Measurements from ENCODE around the gene DDA1. TPM values are rescaled to one million over a fixed set of nuclear protein-coding genes. Genes with fewer than 3 reads are reported as not detected.

DDA1 gene
- total and polyA plus RNA-seq, 9 of the 15 experiments (the other 6 are each of a cell fraction or from before 2014, with no cell fraction given) = 1.4 to 83.8 (median 33.8) TPM

- no peak for TF ChIP-seq RREB1 (CRISPR knock-in tag; IDR thresholded peaks at IDR 0.05)
- TF ChIP-seq ELF4 (CRISPR knock-in tag; IDR thresholded peaks at IDR 0.05) = no peak
- TF ChIP-seq, protein P1, sequence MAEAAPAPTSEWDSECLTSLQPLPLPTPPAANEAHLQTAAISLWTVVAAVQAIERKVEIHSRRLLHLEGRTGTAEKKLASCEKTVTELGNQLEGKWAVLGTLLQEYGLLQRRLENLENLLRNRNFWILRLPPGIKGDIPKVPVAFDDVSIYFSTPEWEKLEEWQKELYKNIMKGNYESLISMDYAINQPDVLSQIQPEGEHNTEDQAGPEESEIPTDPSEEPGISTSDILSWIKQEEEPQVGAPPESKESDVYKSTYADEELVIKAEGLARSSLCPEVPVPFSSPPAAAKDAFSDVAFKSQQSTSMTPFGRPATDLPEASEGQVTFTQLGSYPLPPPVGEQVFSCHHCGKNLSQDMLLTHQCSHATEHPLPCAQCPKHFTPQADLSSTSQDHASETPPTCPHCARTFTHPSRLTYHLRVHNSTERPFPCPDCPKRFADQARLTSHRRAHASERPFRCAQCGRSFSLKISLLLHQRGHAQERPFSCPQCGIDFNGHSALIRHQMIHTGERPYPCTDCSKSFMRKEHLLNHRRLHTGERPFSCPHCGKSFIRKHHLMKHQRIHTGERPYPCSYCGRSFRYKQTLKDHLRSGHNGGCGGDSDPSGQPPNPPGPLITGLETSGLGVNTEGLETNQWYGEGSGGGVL (CRISPR knock-in tag; IDR thresholded peaks at IDR 0.05) = no peak
- no peak for TF ChIP-seq E2F5 (CRISPR knock-in tag; IDR thresholded peaks at IDR 0.05)
- TF ChIP-seq CHD4 (IDR thresholded peaks at IDR 0.05; ENCODE audit: insufficient read depth, insufficient replicate concordance, low read depth, low read length, poor library complexity, severe bottlenecking) = no peak
- no peak for TF ChIP-seq ZNF217 (CRISPR knock-in tag; IDR thresholded peaks at IDR 0.05)
- no peak for TF ChIP-seq ZSCAN32 (CRISPR knock-in tag; IDR thresholded peaks at IDR 0.05)
- TF ChIP-seq ZNF282 (CRISPR knock-in tag; IDR thresholded peaks at IDR 0.05) = no peak
- TF ChIP-seq ILF3 (IDR thresholded peaks at IDR 0.05; ENCODE audit: borderline replicate concordance) = no peak
- TF ChIP-seq NELFE (IDR thresholded peaks at IDR 0.05; ENCODE audit: insufficient read depth, insufficient read length) = no peak
- TF ChIP-seq, protein P2, sequence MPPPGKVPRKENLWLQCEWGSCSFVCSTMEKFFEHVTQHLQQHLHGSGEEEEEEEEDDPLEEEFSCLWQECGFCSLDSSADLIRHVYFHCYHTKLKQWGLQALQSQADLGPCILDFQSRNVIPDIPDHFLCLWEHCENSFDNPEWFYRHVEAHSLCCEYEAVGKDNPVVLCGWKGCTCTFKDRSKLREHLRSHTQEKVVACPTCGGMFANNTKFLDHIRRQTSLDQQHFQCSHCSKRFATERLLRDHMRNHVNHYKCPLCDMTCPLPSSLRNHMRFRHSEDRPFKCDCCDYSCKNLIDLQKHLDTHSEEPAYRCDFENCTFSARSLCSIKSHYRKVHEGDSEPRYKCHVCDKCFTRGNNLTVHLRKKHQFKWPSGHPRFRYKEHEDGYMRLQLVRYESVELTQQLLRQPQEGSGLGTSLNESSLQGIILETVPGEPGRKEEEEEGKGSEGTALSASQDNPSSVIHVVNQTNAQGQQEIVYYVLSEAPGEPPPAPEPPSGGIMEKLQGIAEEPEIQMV (tag; conservative IDR thresholded peaks at IDR 0.05; ENCODE audit: low read depth) = no peak
- TF ChIP-seq, protein P3, sequence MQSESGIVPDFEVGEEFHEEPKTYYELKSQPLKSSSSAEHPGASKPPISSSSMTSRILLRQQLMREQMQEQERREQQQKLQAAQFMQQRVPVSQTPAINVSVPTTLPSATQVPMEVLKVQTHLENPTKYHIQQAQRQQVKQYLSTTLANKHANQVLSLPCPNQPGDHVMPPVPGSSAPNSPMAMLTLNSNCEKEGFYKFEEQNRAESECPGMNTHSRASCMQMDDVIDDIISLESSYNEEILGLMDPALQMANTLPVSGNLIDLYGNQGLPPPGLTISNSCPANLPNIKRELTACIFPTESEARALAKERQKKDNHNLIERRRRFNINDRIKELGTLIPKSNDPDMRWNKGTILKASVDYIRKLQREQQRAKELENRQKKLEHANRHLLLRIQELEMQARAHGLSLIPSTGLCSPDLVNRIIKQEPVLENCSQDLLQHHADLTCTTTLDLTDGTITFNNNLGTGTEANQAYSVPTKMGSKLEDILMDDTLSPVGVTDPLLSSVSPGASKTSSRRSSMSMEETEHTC (IDR thresholded peaks at IDR 0.05) = no peak
Observed at GRCh38 chr19:17305517-17306284, 3.7 kb upstream of the DDA1 start, which contains the start of gene MRPL34 (continued).

Data from K562 (cell line).